SK-N-SH treated with all-trans-retinoic acid at 6 μM for 48 hours (cell line): ENCODE results near the gene MAFB.

Source experiments
- ATAC-seq: fragments of 200-7000 bp; cut with Tn5 transposase; 3 replicates; pipeline ENCODE4 v1.9.1; 2020; ENCODE audit warnings: mild to moderate bottlenecking, moderate library complexity
- ARNTL ChIP-seq: fragments of 450-650 bp; formaldehyde crosslinking; IDR thresholded peaks from 2 replicates; pipeline ENCODE4 v1.5.0; 2020; ENCODE audit warnings: low read depth, mild to moderate bottlenecking, moderate library complexity, borderline replicate concordance
- BACH2 ChIP-seq: fragments of 250-450 bp; sonication (Bioruptor Pico); IDR thresholded peaks from 2 replicates; pipeline ENCODE4 v1.9.0; 2021; ENCODE audit warnings: mild to moderate bottlenecking, borderline replicate concordance
- CSDC2 ChIP-seq: fragments of 250-450 bp; sonication (Bioruptor Pico); IDR thresholded peaks from 2 replicates; pipeline ENCODE4 v1.5.0; 2020; ENCODE audit warnings: mild to moderate bottlenecking, moderate library complexity
- CSRNP3 ChIP-seq: fragments of 250-450 bp; sonication (Bioruptor Pico); IDR thresholded peaks from 2 replicates; pipeline ENCODE4 v1.5.1; 2021; ENCODE audit warnings: mild to moderate bottlenecking, moderate library complexity
- ESRRG ChIP-seq: fragments of 250-450 bp; sonication (Bioruptor Pico); IDR thresholded peaks from 2 replicates; pipeline ENCODE4 v1.6.1; 2021; ENCODE audit warnings: mild to moderate bottlenecking
- GLIS3 ChIP-seq: fragments of 250-450 bp; sonication (Bioruptor Pico); IDR thresholded peaks from 2 replicates; pipeline ENCODE4 v1.5.0; 2020; ENCODE audit warnings: mild to moderate bottlenecking, moderate library complexity
- ISL1 ChIP-seq: fragments of 250-450 bp; sonication (Bioruptor Pico); IDR thresholded peaks from 2 replicates; pipeline ENCODE4 v2.1.2; 2022; ENCODE audit warnings: mild to moderate bottlenecking, moderate library complexity
- OSR1 ChIP-seq: fragments of 250-450 bp; sonication (Bioruptor Pico); IDR thresholded peaks from 2 replicates; pipeline ENCODE4 v1.8.0; 2022; ENCODE audit warnings: moderate library complexity, mild to moderate bottlenecking, inconsistent platforms
- PATZ1 ChIP-seq: fragments of 250-450 bp; sonication (Bioruptor Pico); IDR thresholded peaks from 2 replicates; pipeline ENCODE4 v1.8.0; 2020; ENCODE audit warnings: mild to moderate bottlenecking, moderate library complexity, borderline replicate concordance
- POU6F1 ChIP-seq: fragments of 250-450 bp; sonication (Bioruptor Pico); IDR thresholded peaks from 2 replicates; pipeline ENCODE4 v1.8.0; 2021; ENCODE audit warnings: low read depth, mild to moderate bottlenecking, moderate library complexity, borderline replicate concordance
- PPARA ChIP-seq: fragments of 250-450 bp; sonication (Bioruptor Pico); IDR thresholded peaks from 2 replicates; pipeline ENCODE4 v1.5.0; 2020; ENCODE audit warnings: mild to moderate bottlenecking, borderline replicate concordance
- RARB ChIP-seq: fragments of 250-450 bp; sonication (Bioruptor Pico); IDR thresholded peaks from 2 replicates; pipeline ENCODE4 v1.8.0; 2021; ENCODE audit warnings: mild to moderate bottlenecking, moderate library complexity
- TCF4 ChIP-seq: fragments of 250-450 bp; sonication (Bioruptor Pico); IDR thresholded peaks from 2 replicates; pipeline ENCODE4 v1.8.0; 2021; ENCODE audit warnings: mild to moderate bottlenecking, moderate library complexity, borderline replicate concordance
- TSHZ2 ChIP-seq: fragments of 250-450 bp; sonication (Bioruptor Pico); IDR thresholded peaks from 2 replicates; pipeline ENCODE4 v1.5.0; 2020; ENCODE audit warnings: mild to moderate bottlenecking, moderate library complexity
- ZC3H10 ChIP-seq: fragments of 250-450 bp; sonication (Bioruptor Pico); IDR thresholded peaks from 2 replicates; pipeline ENCODE4 v1.5.1; 2021; ENCODE audit warnings: mild to moderate bottlenecking, moderate library complexity
- ZFP3 ChIP-seq: fragments of 250-450 bp; sonication (Bioruptor Pico); IDR thresholded peaks from 2 replicates; pipeline ENCODE4 v1.5.0; 2020; ENCODE audit warnings: mild to moderate bottlenecking, moderate library complexity
- ZFP30 ChIP-seq: fragments of 450-650 bp; formaldehyde crosslinking; IDR thresholded peaks from 2 replicates; pipeline ENCODE4 v1.5.0; 2022; ENCODE audit warnings: mild to moderate bottlenecking, moderate library complexity
- ZNF70 ChIP-seq: fragments of 450-650 bp; formaldehyde crosslinking; IDR thresholded peaks from 2 replicates; pipeline ENCODE4 v1.5.0; 2020; ENCODE audit warnings: mild to moderate bottlenecking, moderate library complexity
- ZNF8 ChIP-seq: fragments of 450-650 bp; formaldehyde crosslinking; IDR thresholded peaks from 2 replicates; pipeline ENCODE4 v1.5.0; 2020; ENCODE audit warnings: mild to moderate bottlenecking, moderate library complexity

The MAFB gene

GRCh38 chr20:40713508-40713907 is 24.5 kb upstream of the MAFB start (continued):
- no peak for TF ChIP-seq TSHZ2 (CRISPR knock-in tag)
- TF ChIP-seq TCF4 (CRISPR knock-in tag): no peak
- no peak for TF ChIP-seq PATZ1 (CRISPR knock-in tag)
- no peak for TF ChIP-seq OSR1

GRCh38 chr20:40711079-40711478 is 22.0 kb upstream of the MAFB start:
- ATAC-seq: no peak
- TF ChIP-seq CSDC2 (CRISPR knock-in tag) (no peak), POU6F1 (CRISPR knock-in tag) (no peak), TSHZ2 (CRISPR knock-in tag) (no peak), GLIS3 (CRISPR knock-in tag) (no peak), ZFP3 (CRISPR knock-in tag) (no peak), ZNF70 (CRISPR knock-in tag) (no peak), TCF4 (CRISPR knock-in tag) (no peak), ESRRG (CRISPR knock-in tag) (no peak), ZFP30 (CRISPR knock-in tag) (no peak), BACH2 (no peak)

GRCh38 chr20:40710603-40711002 is 21.6 kb upstream of the MAFB start:
- no peak for ATAC-seq
- TF ChIP-seq PATZ1 (CRISPR knock-in tag): no peak
- no peak for TF ChIP-seq OSR1
- TF ChIP-seq RARB (CRISPR knock-in tag): no peak
- no peak for TF ChIP-seq GLIS3 (CRISPR knock-in tag)
- TF ChIP-seq CSRNP3: no peak
- TF ChIP-seq PPARA: no peak
- no peak for TF ChIP-seq ZC3H10 (CRISPR knock-in tag)
- TF ChIP-seq TSHZ2 (CRISPR knock-in tag): no peak
- no peak for TF ChIP-seq ZNF70 (CRISPR knock-in tag)
- TF ChIP-seq ZNF8: no peak
- TF ChIP-seq ISL1 (CRISPR knock-in tag): no peak
- TF ChIP-seq ESRRG (CRISPR knock-in tag): no peak
- TF ChIP-seq ARNTL (CRISPR knock-in tag): no peak
- no peak for TF ChIP-seq ZFP3 (CRISPR knock-in tag)
- no peak for TF ChIP-seq BACH2
- TF ChIP-seq CSDC2 (CRISPR knock-in tag): no peak
